ENCODE data around the gene ZNF22.

ZNF22 gene

GRCh38 chr10:45000752-45001380, at the start of gene ZNF22:
TSS of gene ZNF22 (plus strand) at chr10:45000923. CDS start at chr10:45003369, 2,446 bp downstream.
- peak within 1 kb of the TSS; percentile 65 for H3K9ac ChIP-seq (ENCODE audit: low read depth, low read length)
- H3K36me3 ChIP-seq (ENCODE audit: insufficient read depth, low read length) = peaks cover 10% of the 10 kb centered on the region
- no peaks in the 10 kb centered on the region for H3K4me1 ChIP-seq (ENCODE audit: insufficient read depth, low read length)
- no peaks in the 10 kb centered on the region for H3K9me3 ChIP-seq (ENCODE audit: control insufficient read depth, insufficient read depth, low read length)

DNA sequence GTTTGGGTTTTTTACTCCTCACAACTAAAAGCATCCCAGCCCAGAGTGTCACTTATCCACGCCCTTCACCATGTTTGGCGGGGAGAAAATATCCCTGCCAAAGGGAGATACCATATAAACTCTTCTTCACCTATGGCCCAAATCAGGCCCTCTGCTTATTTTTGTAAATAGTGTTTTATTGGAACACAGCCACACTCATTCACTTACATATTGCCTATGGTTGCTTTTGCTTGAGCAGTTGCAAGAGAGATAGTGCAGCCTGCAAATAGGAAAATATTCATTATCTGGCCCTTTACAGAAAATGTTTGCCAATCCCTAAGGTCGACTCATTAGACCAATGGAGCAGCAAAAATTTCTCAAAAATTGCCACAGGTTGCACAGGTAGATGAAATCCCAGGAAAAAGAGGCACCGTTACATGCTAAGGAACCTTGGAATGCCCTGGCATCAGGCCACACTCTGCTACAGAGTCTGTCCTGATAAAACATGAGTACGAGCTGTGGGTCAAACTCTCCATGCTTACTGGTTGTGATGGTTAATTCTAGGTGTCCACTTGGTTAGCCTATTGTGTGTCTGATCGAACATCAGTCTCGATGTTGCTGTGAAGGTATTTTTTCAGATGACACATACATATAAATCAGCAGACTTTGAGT, 49.0 kb upstream of the ZNF22 start:
- H3K9ac ChIP-seq (ENCODE audit: low read depth, low read length) = no peak overlapping the region
- no peaks in the 10 kb centered on the region for H3K9me3 ChIP-seq (ENCODE audit: control insufficient read depth, insufficient read depth, low read length)
- H3K4me1 ChIP-seq (ENCODE audit: insufficient read depth, low read length) = peaks cover 14% of the 10 kb centered on the region
- H3K36me3 ChIP-seq (ENCODE audit: insufficient read depth, low read length) = no peaks in the 10 kb centered on the region

DNA sequence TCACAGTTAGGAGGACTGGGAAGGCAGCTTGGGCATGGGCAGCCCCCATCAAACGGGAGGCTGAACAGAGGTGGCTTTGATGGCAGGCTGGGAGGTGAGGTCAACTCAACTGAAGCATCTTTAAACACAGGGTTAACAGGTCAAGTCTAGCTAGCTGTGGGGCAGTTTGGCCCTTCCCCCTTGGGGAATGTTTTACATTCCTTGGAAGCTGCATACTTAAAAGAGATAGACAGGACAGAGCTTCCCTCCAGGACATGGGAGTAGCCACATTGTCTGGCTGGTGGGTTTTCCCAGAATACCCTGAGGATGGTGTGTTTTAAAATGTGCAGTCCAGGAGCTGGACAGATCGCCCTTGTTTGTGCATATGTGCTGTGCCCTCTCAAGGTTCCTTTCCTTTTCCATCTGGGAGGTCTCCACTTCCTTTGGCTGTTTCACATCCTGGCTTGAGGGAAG, 47.9 kb upstream of the ZNF22 start:
- Histone ChIP-seq H3K4me1 (ENCODE audit: insufficient read depth, low read length) (peaks cover 14% of the 10 kb centered on the region), H3K9me3 (ENCODE audit: control insufficient read depth, insufficient read depth, low read length) (no peaks in the 10 kb centered on the region), H3K36me3 (ENCODE audit: insufficient read depth, low read length) (no peaks in the 10 kb centered on the region), H3K9ac (ENCODE audit: low read depth, low read length) (no peak overlapping the region; the same call in 1 of the 2 replicates)

DNA sequence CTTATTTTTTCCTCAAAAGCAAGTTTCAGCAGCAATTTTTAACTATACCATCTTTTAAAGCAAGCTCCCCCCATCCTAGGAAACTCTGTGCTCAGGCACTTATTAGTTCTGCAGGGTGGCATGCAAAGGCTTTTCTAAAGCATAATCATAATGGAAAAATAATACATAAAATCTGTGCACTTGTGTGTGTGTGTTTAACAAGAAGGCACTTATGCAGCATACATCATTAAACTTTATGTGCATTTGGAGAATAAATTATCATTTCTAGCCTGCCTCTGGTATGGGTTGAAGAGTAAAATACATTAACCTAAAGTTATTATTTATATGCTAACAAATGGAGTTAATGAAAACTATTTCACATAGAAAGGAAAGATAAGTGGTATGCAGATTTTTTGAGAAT, 46.7 kb upstream of the ZNF22 start:
- H3K9ac ChIP-seq (ENCODE audit: low read depth, low read length) = no peak overlapping the region
- H3K36me3 ChIP-seq (ENCODE audit: insufficient read depth, low read length) = no peaks in the 10 kb centered on the region
- H3K9me3 ChIP-seq (ENCODE audit: control insufficient read depth, insufficient read depth, low read length) = no peaks in the 10 kb centered on the region
- peaks cover 20% of the 10 kb centered on the region for H3K4me1 ChIP-seq (ENCODE audit: insufficient read depth, low read length)

- Histone ChIP-seq H3K4me1 (ENCODE audit: insufficient read depth, low read length) (peaks cover 18% of the 10 kb centered on the region), H3K9me3 (ENCODE audit: control insufficient read depth, insufficient read depth, low read length) (no peaks in the 10 kb centered on the region), H3K9ac (ENCODE audit: low read depth, low read length) (no peak overlapping the region), H3K36me3 (ENCODE audit: insufficient read depth, low read length) (no peaks in the 10 kb centered on the region)
Observed at GRCh38 chr10:44954962-44955361, 45.8 kb upstream of the ZNF22 start.

DNA sequence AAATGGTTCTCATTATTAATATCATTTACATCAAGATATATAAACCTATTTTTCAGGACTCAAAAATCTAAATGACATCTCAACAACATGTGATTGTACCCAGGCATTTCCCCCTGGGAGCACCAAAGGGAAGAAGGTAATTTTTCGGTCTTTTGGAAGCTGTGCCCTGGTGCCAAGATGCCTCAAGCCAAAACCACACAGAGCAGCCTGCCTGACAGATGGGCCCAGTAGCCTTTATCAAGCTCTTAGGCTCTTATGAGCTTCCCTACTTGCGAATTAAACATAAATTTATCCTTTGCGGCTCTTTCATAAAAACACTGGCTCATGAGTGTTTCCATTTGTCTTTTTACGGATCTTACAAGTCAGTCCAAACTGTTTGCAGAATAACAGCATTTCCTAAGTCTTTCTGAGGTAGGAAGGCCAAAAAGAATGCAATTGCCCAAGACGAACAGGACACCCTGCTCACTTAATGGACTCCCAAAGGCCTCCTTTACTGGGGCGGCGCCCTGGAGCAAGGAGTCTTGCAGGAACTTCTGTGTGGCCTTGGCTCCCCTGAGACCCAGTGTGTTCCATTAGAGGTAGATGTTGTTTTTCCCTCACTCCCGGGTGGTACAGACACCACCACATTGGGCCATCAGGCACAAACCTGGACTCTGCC, 45.2 kb upstream of the ZNF22 start:
- Histone ChIP-seq H3K4me1 (ENCODE audit: insufficient read depth, low read length) (peaks cover 18% of the 10 kb centered on the region), H3K9me3 (ENCODE audit: control insufficient read depth, insufficient read depth, low read length) (no peaks in the 10 kb centered on the region), H3K9ac (ENCODE audit: low read depth, low read length) (no peak overlapping the region), H3K36me3 (ENCODE audit: insufficient read depth, low read length) (no peaks in the 10 kb centered on the region)

GRCh38 chr10:44956226-44956625, 44.5 kb upstream of the ZNF22 start:
- Histone ChIP-seq H3K4me1 (ENCODE audit: insufficient read depth, low read length) (peaks cover 18% of the 10 kb centered on the region), H3K9ac (ENCODE audit: low read depth, low read length) (no peak overlapping the region), H3K9me3 (ENCODE audit: control insufficient read depth, insufficient read depth, low read length) (no peaks in the 10 kb centered on the region), H3K36me3 (ENCODE audit: insufficient read depth, low read length) (no peaks in the 10 kb centered on the region)

DNA sequence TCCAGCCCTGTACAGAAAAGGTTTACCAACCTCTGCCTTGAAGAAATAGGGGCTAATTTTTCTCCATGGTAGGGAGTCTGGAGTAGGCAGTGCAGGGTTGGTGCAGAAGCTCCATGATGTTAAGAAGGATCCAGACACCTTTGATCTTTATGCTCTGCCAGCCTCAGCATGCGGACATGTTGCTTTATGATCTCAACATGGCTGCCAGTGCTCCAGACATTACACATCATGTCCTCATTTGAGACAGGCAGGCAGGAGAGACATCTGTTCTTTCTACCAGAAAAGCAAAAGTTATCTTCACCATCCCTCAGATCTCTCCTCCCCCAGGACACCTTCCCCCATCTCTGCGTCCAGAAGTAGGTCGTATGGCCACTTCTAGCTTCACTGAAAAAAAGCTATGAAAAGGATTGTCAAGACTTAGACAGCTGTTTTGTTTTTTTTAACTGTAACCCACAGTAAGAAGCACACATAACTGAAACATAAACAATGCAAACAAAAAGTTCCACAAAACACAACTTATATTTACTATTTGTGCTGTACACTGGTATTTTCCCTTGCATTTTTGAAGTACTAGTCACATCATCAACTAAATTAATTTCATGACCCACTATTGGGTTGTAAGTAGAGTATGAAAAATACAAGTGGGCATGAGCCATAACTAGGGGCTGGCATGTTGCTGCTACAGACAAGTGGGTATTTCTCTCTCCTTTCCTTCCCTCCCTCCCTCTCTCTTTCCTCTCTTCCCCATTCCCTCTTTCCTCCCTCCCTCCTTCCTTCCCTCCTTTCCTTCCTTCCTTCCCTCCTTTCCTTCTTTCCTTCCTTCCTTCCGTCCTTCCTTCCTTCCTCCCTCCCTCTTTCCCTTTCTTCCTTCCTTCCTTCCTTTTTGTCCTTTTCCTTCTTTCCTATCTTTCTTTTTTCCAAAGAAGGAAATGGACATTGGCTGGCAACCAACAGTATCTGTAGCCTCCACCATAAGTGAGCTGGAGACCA, 43.7 kb upstream of the ZNF22 start:
- no peaks in the 10 kb centered on the region for H3K9me3 ChIP-seq (ENCODE audit: control insufficient read depth, insufficient read depth, low read length)
- H3K36me3 ChIP-seq (ENCODE audit: insufficient read depth, low read length) = no peaks in the 10 kb centered on the region
- peaks cover 18% of the 10 kb centered on the region for H3K4me1 ChIP-seq (ENCODE audit: insufficient read depth, low read length)
- no peak overlapping the region for H3K9ac ChIP-seq (ENCODE audit: low read depth, low read length)

DNA sequence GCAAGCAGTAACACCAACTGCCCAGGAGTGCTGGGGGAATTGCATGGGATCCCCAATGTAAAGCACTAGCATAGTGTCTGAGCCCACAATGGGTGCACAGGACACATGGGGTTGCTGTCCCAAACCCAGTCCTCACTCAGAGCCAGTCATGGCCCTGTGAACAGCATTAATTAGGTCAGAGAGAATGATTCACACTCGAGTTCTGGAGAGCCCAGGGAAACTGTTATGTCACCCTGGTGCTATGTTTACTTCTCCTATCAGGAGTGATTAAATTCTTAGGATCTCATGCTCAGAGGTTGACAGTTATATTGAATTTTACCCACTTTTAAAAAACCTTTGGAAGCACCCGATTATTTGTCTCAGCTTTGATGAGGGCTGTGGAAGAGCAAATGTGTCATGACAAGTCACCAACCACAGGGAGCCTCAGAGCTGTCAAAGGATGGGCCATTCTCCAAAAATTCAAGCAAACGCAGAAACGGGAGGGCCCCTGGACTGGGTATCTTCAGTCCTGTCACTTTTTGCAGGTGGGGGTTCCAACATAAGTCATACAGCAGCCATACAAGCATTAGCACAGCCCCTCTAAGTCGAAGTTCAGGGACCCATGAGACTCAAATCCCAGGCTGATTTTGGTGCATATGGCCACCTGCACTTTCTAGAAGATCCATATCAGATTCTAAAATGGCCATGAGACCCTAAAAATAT, 42.4 kb upstream of the ZNF22 start:
- Histone ChIP-seq H3K4me1 (ENCODE audit: insufficient read depth, low read length) (peaks cover 13% of the 10 kb centered on the region), H3K9ac (ENCODE audit: low read depth, low read length) (peak overlapping the region; percentile 86; the same call in 1 of the 2 replicates), H3K9me3 (ENCODE audit: control insufficient read depth, insufficient read depth, low read length) (no peaks in the 10 kb centered on the region), H3K36me3 (ENCODE audit: insufficient read depth, low read length) (no peaks in the 10 kb centered on the region)

GRCh38 chr10:44958898-44959246, 41.9 kb upstream of the ZNF22 start:
- no peaks in the 10 kb centered on the region for H3K36me3 ChIP-seq (ENCODE audit: insufficient read depth, low read length)
- H3K9me3 ChIP-seq (ENCODE audit: control insufficient read depth, insufficient read depth, low read length) = no peaks in the 10 kb centered on the region
- peaks cover 15% of the 10 kb centered on the region for H3K4me1 ChIP-seq (ENCODE audit: insufficient read depth, low read length)
- peak overlapping the region; percentile 86 for H3K9ac ChIP-seq (ENCODE audit: low read depth, low read length)

DNA sequence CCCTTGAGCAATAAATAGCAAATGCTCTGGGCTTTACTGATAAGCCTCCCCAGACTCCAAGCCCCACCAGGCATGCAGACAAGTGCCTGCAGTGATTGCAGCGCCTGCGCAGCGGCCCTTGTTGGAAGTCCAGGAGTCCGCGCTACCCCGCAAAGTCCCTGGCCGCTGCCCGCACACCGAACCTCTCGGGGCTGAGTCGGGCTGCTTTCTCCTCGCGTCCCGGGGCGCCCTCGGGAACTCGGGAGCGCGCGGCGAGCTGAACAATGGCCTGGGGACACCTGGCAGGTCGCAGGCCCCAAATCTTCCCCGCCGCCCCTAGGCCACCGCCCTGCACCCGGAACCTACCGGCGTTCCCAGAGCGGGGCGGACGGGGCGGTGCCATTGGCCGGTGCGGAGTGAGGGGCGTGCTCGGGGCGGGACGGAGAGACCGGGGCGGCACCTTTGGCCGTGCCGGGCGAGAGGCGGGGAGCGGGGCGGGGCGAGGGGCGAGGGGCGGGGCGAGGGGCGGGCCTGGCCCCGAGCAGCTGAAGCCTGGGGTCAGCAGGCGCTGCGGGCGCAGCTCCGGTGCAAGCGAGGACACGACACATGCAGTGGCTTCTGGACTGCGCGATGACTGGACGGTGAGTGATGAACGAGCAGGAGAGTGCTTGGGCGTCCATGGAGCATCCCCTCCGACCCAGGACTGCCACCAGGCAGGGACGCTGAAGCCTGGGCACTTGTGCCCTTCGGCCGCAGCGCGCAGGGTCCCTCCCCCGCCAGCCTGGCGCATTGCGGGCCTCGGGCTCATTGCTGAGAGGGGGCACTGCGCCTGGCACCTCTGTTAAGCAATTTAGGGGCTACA, 41.3 kb upstream of the ZNF22 start, which contains the start of gene RASSF4:
Gene RASSF4, plus strand, starts transcription at position 556 of the 841 bp plus-strand sequence. CDS start 10,401 bp downstream, outside the sequence.
- no peaks in the 10 kb centered on the region for H3K9me3 ChIP-seq (ENCODE audit: control insufficient read depth, insufficient read depth, low read length)
- peak within 1 kb of the TSS; percentile 86 for H3K9ac ChIP-seq (ENCODE audit: low read depth, low read length)
- H3K4me1 ChIP-seq (ENCODE audit: insufficient read depth, low read length) = peaks cover 21% of the 10 kb centered on the region
- H3K36me3 ChIP-seq (ENCODE audit: insufficient read depth, low read length) = no peaks in the 10 kb centered on the region

DNA sequence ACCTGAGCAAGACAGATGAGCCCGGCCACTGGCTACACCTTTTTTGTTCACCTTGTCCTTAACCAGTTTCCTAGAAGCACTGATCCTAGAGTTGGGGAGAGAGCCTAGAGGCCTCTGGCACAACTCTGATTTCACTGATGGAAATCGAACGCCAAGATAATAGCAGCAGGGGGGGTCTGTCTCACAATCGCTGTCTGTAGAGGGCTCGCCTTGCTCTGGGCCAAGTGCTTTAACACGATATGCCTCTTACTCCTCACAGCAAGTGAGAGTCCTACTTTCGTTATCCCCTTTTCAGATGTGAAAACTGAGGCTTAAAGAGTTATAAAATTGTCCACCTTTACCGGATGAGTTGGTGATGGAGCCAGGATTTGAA, 40.6 kb upstream of the ZNF22 start:
- H3K9me3 ChIP-seq (ENCODE audit: control insufficient read depth, insufficient read depth, low read length) = no peaks in the 10 kb centered on the region
- H3K36me3 ChIP-seq (ENCODE audit: insufficient read depth, low read length) = no peaks in the 10 kb centered on the region
- H3K9ac ChIP-seq (ENCODE audit: low read depth, low read length) = peak overlapping the region; percentile 58; the same call in 1 of the 2 replicates
- peaks cover 27% of the 10 kb centered on the region for H3K4me1 ChIP-seq (ENCODE audit: insufficient read depth, low read length)
